ENCODE data around the gene ERLIN1.

ERLIN1 gene

DNA sequence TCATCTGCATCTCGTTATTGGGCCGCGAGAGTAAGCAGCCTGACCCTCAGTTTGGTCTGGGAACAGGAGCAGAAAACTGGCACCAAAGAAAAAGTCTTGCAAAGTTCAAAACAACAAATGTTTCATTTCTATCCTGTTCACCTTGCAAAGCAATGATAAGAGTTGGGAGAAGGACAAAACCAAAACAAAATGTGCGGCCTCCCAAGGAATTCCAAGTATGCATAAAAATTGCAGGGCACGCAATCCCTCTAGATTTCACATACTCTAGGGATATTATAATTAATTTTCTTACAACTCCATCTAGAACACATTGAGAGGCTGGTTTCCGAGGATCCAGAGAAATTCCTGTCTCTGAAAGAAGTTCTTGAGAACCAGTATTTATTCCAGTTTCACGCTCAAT is 23.5 kb upstream of the ERLIN1 start (continued):
- TF ChIP-seq, protein P1, sequence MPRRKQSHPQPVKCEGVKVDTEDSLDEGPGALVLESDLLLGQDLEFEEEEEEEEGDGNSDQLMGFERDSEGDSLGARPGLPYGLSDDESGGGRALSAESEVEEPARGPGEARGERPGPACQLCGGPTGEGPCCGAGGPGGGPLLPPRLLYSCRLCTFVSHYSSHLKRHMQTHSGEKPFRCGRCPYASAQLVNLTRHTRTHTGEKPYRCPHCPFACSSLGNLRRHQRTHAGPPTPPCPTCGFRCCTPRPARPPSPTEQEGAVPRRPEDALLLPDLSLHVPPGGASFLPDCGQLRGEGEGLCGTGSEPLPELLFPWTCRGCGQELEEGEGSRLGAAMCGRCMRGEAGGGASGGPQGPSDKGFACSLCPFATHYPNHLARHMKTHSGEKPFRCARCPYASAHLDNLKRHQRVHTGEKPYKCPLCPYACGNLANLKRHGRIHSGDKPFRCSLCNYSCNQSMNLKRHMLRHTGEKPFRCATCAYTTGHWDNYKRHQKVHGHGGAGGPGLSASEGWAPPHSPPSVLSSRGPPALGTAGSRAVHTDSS (tag by site-specific recombination; IDR thresholded peaks at IDR 0.05) = no peak
- TF ChIP-seq, protein P2, sequence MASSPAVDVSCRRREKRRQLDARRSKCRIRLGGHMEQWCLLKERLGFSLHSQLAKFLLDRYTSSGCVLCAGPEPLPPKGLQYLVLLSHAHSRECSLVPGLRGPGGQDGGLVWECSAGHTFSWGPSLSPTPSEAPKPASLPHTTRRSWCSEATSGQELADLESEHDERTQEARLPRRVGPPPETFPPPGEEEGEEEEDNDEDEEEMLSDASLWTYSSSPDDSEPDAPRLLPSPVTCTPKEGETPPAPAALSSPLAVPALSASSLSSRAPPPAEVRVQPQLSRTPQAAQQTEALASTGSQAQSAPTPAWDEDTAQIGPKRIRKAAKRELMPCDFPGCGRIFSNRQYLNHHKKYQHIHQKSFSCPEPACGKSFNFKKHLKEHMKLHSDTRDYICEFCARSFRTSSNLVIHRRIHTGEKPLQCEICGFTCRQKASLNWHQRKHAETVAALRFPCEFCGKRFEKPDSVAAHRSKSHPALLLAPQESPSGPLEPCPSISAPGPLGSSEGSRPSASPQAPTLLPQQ (tag by site-specific recombination; IDR thresholded peaks at IDR 0.05) = no peak
- TF ChIP-seq, protein P3, sequence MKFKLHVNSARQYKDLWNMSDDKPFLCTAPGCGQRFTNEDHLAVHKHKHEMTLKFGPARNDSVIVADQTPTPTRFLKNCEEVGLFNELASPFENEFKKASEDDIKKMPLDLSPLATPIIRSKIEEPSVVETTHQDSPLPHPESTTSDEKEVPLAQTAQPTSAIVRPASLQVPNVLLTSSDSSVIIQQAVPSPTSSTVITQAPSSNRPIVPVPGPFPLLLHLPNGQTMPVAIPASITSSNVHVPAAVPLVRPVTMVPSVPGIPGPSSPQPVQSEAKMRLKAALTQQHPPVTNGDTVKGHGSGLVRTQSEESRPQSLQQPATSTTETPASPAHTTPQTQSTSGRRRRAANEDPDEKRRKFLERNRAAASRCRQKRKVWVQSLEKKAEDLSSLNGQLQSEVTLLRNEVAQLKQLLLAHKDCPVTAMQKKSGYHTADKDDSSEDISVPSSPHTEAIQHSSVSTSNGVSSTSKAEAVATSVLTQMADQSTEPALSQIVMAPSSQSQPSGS (tag by site-specific recombination; IDR thresholded peaks at IDR 0.05; ENCODE audit: low read depth) = no peak
- no peak for TF ChIP-seq ZBTB21 (tag by site-specific recombination; IDR thresholded peaks at IDR 0.05)

DNA sequence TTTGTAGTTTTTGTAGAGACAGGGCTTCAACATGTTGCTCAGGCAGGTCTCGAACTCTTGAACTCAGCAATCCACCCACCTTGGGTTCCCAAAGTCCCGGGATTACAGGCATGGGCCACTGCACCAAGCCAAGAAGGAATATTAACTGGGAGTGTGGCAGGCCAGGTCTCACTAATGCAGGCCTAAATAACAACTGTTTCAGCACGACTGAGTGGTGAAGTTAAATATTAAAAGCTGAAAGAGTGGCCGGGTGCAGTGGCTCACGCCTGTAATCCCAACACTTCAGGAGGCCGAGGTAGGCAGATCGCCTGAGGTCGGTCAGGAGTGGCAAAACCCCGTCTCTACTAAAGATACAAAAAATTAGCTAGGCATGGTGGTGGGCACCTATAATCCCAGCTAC is 22.4 kb upstream of the ERLIN1 start:
- H3K9me3 ChIP-seq (ENCODE audit: control insufficient read depth, insufficient read depth, low read depth, low read length) = no peaks in the 10 kb centered on the region
- peaks cover 82 to 89% of the 10 kb centered on the region in 2 experiments for H3K36me3 ChIP-seq (ENCODE audit: control insufficient read depth in 2 of 2, insufficient read depth in 1 of 2, low read length in 2 of 2)
- ChIA-PET CTCF (interaction anchor here (0.6 to 1.0 kb wide), 2 partner anchors 16 to 163 kb away, joined by 3 read pairs; no protein-coding TSS in a partner anchor), POLR2A (no interaction called here)
- TF ChIP-seq ZNF211 (tag by site-specific recombination; IDR thresholded peaks at IDR 0.05; ENCODE audit: low read depth) (no peak), ZNF157 (tag by site-specific recombination; IDR thresholded peaks at IDR 0.05) (no peak), ZNF610 (tag by site-specific recombination; IDR thresholded peaks at IDR 0.05; ENCODE audit: borderline replicate concordance) (no peak), KLF16 (tag by site-specific recombination; IDR thresholded peaks at IDR 0.05) (no peak), ZNF274 (IDR thresholded peaks at IDR 0.05; ENCODE audit: low read length) (no peak), ZNF274 (tag by site-specific recombination; IDR thresholded peaks at IDR 0.05; ENCODE audit: borderline replicate concordance) (no peak), ZNF404 (tag by site-specific recombination; IDR thresholded peaks at IDR 0.05) (no peak)
- TF ChIP-seq, protein P4, sequence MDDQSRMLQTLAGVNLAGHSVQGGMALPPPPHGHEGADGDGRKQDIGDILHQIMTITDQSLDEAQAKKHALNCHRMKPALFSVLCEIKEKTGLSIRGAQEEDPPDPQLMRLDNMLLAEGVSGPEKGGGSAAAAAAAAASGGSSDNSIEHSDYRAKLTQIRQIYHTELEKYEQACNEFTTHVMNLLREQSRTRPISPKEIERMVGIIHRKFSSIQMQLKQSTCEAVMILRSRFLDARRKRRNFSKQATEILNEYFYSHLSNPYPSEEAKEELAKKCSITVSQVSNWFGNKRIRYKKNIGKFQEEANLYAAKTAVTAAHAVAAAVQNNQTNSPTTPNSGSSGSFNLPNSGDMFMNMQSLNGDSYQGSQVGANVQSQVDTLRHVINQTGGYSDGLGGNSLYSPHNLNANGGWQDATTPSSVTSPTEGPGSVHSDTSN (CRISPR knock-in tag; IDR thresholded peaks at IDR 0.05) = no peak
- H3K27ac ChIP-seq (ENCODE audit: extremely low read depth, low read depth, low read length) = no peak overlapping the region
- no peak overlapping the region for H3K4me3 ChIP-seq (ENCODE audit: low read depth, low read length)
- no peaks in the 10 kb centered on the region for H3K4me1 ChIP-seq (ENCODE audit: control insufficient read depth, insufficient read depth, low read length)

DNA sequence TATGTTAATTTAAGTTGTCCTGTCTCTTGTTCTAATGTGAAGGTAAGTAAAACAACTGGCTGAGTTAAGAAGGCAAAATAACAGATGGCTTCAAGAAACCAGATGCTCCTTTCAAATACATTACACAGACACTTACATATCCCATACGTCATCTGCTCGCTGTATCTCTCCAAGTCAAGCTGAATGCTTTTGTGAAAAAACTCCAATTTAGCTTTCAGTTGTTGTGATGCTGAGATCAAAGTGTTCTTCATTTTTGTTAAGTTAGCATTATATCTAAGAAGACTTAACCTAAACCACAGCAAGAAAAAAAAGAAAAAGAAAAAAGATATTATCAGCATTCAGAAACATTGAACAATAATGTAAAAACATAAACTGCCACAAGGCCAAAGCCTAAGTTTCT is 18.5 kb upstream of the ERLIN1 start:
- CTCF ChIA-PET = interaction anchor here (0.6 to 0.7 kb wide), 2 partner anchors 50 to 159 kb away, joined by 3 read pairs; no protein-coding TSS in a partner anchor
- Histone ChIP-seq H3K27ac (ENCODE audit: extremely low read depth, low read depth, low read length) (no peak overlapping the region), H3K36me3 (ENCODE audit: control insufficient read depth in 2 of 2, insufficient read depth in 1 of 2, low read length in 2 of 2) (peaks cover 83 to 93% of the 10 kb centered on the region in 2 experiments)
- TF ChIP-seq ZNF548 (tag by site-specific recombination; IDR thresholded peaks at IDR 0.05) = no peak
- TF ChIP-seq ZSCAN30 (tag by site-specific recombination; IDR thresholded peaks at IDR 0.05) = no peak
- no peak for TF ChIP-seq ZNF747 (tag by site-specific recombination; IDR thresholded peaks at IDR 0.05)
- TF ChIP-seq ZSCAN23 (tag by site-specific recombination; IDR thresholded peaks at IDR 0.05) = no peak
- no peak for TF ChIP-seq ZFP3 (tag by site-specific recombination; IDR thresholded peaks at IDR 0.05; ENCODE audit: low read depth)
- no peak for TF ChIP-seq ZNF549 (tag by site-specific recombination; IDR thresholded peaks at IDR 0.05)
- TF ChIP-seq MYNN (tag by site-specific recombination; IDR thresholded peaks at IDR 0.05; ENCODE audit: borderline replicate concordance) = no peak
- TF ChIP-seq ZNF404 (tag by site-specific recombination; IDR thresholded peaks at IDR 0.05) = no peak
- TF ChIP-seq, protein P5, sequence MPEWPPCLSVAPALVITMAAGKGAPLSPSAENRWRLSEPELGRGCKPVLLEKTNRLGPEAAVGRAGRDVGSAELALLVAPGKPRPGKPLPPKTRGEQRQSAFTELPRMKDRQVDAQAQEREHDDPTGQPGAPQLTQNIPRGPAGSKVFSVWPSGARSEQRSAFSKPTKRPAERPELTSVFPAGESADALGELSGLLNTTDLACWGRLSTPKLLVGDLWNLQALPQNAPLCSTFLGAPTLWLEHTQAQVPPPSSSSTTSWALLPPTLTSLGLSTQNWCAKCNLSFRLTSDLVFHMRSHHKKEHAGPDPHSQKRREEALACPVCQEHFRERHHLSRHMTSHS (tag by site-specific recombination; IDR thresholded peaks at IDR 0.05) = no peak
- TF ChIP-seq IKZF3 (tag by site-specific recombination; IDR thresholded peaks at IDR 0.05) = no peak
- no peak for TF ChIP-seq ZNF792 (tag by site-specific recombination; IDR thresholded peaks at IDR 0.05)
- no peak for TF ChIP-seq ZNF341 (tag by site-specific recombination; IDR thresholded peaks at IDR 0.05; ENCODE audit: low read depth)
- no peak for TF ChIP-seq ZNF624 (tag by site-specific recombination; IDR thresholded peaks at IDR 0.05)
- TF ChIP-seq ZNF324 (tag by site-specific recombination; IDR thresholded peaks at IDR 0.05) = no peak
- no peak for TF ChIP-seq ZNF292 (tag by site-specific recombination; IDR thresholded peaks at IDR 0.05; ENCODE audit: borderline replicate concordance, low read depth)
- TF ChIP-seq ZNF266 (tag by site-specific recombination; IDR thresholded peaks at IDR 0.05; ENCODE audit: low read depth) = no peak
- TF ChIP-seq SP3 (tag by site-specific recombination; IDR thresholded peaks at IDR 0.05) = no peak
- no peak for TF ChIP-seq ZNF157 (tag by site-specific recombination; IDR thresholded peaks at IDR 0.05)
- no peak for TF ChIP-seq ZNF140 (tag by site-specific recombination; IDR thresholded peaks at IDR 0.05)

More for the DNA sequence above, 18.5 kb upstream of the ERLIN1 start:
- Histone ChIP-seq H3K9me3 (ENCODE audit: control insufficient read depth, insufficient read depth, low read depth, low read length) (no peaks in the 10 kb centered on the region), H3K4me1 (ENCODE audit: control insufficient read depth, insufficient read depth, low read length) (no peaks in the 10 kb centered on the region), H3K4me3 (ENCODE audit: low read depth, low read length) (no peak overlapping the region)
- POLR2A ChIA-PET = interaction anchor here (0.6 kb wide), 1 partner anchor 12 kb away, joined by 4 read pairs; no protein-coding TSS in a partner anchor

Data from HEK293 (cell line).